Dermis microvascular lymphatic vessel endothelial cell (primary cell): ENCODE results near the gene ZFYVE9. TPM values are rescaled to one million over a fixed set of nuclear protein-coding genes. Genes with fewer than 3 reads are reported as not detected.
A peak's percentile ranks its signal among the peaks of the same experiment; 100 is the strongest.
"Not testable (repeated sequence)": the region's sequence is repeated elsewhere in the genome, so short reads cannot be mapped to it uniquely, and the experiment has no call there.

Source experiments
- DNase-seq, 2 donors: peaks; one replicate each; pipeline versions ENCODE4 v3.0.0 to v3.0.0-alpha.2; 2010; ENCODE audit warnings: low read depth in 2 of 2
- total RNA-seq: library from RNA; depleted of rRNA; stranded (reverse); fragments of >200 nt; gene quantifications from 2 replicates; pipeline ENCODE4 v1.2.1, GENCODE V29; 2014

The ZFYVE9 gene
- total RNA-seq = 21.7 and 30.7 TPM in 2 replicates

GRCh38 chr1:52141513-52142219, at the start of gene ZFYVE9:
Gene ZFYVE9 (plus strand): TSS chr1:52142089. CDS start chr1:52233207, 91,118 bp downstream.
- DNase-seq = peak; percentile 34 to 86

- DNase-seq = not testable (repeated sequence)
Measured at GRCh38 chr1:52094300-52094699, 47.6 kb upstream of the ZFYVE9 start.

- DNase-seq = no peak
Measured at GRCh38 chr1:52096216-52096615, 45.7 kb upstream of the ZFYVE9 start.

GRCh38 chr1:52098139-52098871, 43.6 kb upstream of the ZFYVE9 start:
- no peak for DNase-seq

GRCh38 chr1:52102336-52103013, 39.4 kb upstream of the ZFYVE9 start:
- DNase-seq = no peak

- no peak for DNase-seq
Measured at GRCh38 chr1:52111492-52111891, 30.4 kb upstream of the ZFYVE9 start.

GRCh38 chr1:52112489-52112888, 29.4 kb upstream of the ZFYVE9 start:
- no peak for DNase-seq

GRCh38 chr1:52119301-52120079, 22.4 kb upstream of the ZFYVE9 start:
- no peak for DNase-seq

GRCh38 chr1:52122384-52122783, 19.5 kb upstream of the ZFYVE9 start:
- no peak for DNase-seq

GRCh38 chr1:52123622-52124021, 18.3 kb upstream of the ZFYVE9 start:
- no peak for DNase-seq

- DNase-seq = no peak
Measured at GRCh38 chr1:52125736-52126359, 16.0 kb upstream of the ZFYVE9 start.

- DNase-seq = peak; percentile 77 to 85
Measured at GRCh38 chr1:52127181-52128180, 14.4 kb upstream of the ZFYVE9 start.

GRCh38 chr1:52139817-52140540, 1.9 kb upstream of the ZFYVE9 start:
- peak; percentile 87 to 96 for DNase-seq

GRCh38 chr1:52140633-52141512, 1.0 kb upstream of the ZFYVE9 start:
- no peak for DNase-seq

GRCh38 chr1:52142220-52143183, 613 bp downstream of the ZFYVE9 start:
- DNase-seq = peak in 1 of 2 donors; percentile 58

GRCh38 chr1:52145137-52145536, 3.2 kb downstream of the ZFYVE9 start:
- DNase-seq = no peak

GRCh38 chr1:52150445-52150844, 8.6 kb downstream of the ZFYVE9 start:
- not testable (repeated sequence) for DNase-seq
